Mesenchymal stem cell (in vitro differentiated cells and primary cell): Measurements from ENCODE around the gene GALK1.

Experiments used
- DNase-seq: peaks from one replicate; pipeline ENCODE4 v3.0.0-alpha.2; 2013
- H2AFZ ChIP-seq: one replicate; pipeline ENCODE4 v1.6.1; 2013; ENCODE audit warnings: low read depth, mild to moderate bottlenecking, control low read depth, inconsistent platforms, low read length, moderate library complexity
- H2AK5ac ChIP-seq: 2 replicates; pipeline ENCODE4 v1.6.1; 2013; ENCODE audit warnings: low read length, moderate library complexity, mild to moderate bottlenecking, inconsistent platforms; ENCODE audit not compliant: severe bottlenecking
- H2BK120ac ChIP-seq: one replicate; pipeline ENCODE4 v1.6.1; 2013; ENCODE audit warnings: low read depth, mild to moderate bottlenecking, inconsistent platforms, low read length, moderate library complexity
- H2BK12ac ChIP-seq, 2 experiments: one replicate each; pipeline ENCODE4 v1.6.1; 2013; ENCODE audit warnings: inconsistent platforms in 2 of 2, low read length in 2 of 2, mild to moderate bottlenecking in 2 of 2, moderate library complexity in 2 of 2, control low read depth in 1 of 2
- H2BK15ac ChIP-seq: one replicate; pipeline ENCODE4 v1.6.1; 2013; ENCODE audit warnings: mild to moderate bottlenecking, low read depth, inconsistent platforms; ENCODE audit not compliant: poor library complexity, severe bottlenecking
- H2BK5ac ChIP-seq: 2 replicates; pipeline ENCODE4 v1.6.1; 2013; ENCODE audit warnings: low read depth, mild to moderate bottlenecking, low read length, control low read depth, inconsistent platforms; ENCODE audit not compliant: poor library complexity, severe bottlenecking
- H3K14ac ChIP-seq, 2 experiments: one replicate each; pipeline ENCODE4 v1.6.1; 2013; ENCODE audit warnings: inconsistent platforms in 2 of 2, low read length in 2 of 2, control low read depth in 1 of 2, mild to moderate bottlenecking in 1 of 2, moderate library complexity in 1 of 2
- H3K18ac ChIP-seq, 2 experiments: one replicate each; pipeline ENCODE4 v1.6.1; 2013; ENCODE audit warnings: inconsistent platforms in 2 of 2, low read length in 2 of 2, control low read depth in 1 of 2, low read depth in 1 of 2, mild to moderate bottlenecking in 1 of 2
- H3K23ac ChIP-seq, 2 experiments: one replicate each; pipeline ENCODE4 v1.6.1; 2013; ENCODE audit warnings: inconsistent platforms in 2 of 2, low read length in 2 of 2, mild to moderate bottlenecking in 2 of 2, moderate library complexity in 2 of 2, control low read depth in 1 of 2
- H3K27ac ChIP-seq: 2 replicates; pipeline ENCODE4 v1.5.1; 2013; ENCODE audit warnings: mild to moderate bottlenecking, moderate library complexity, low read length, control low read depth, inconsistent platforms; ENCODE audit not compliant: poor library complexity, severe bottlenecking
- H3K27me3 ChIP-seq, 2 experiments: 2 replicates each; pipeline versions ENCODE4 v1.6.1 to v1.7.0; 2013; ENCODE audit warnings: low read length in 2 of 2, mild to moderate bottlenecking in 2 of 2, moderate library complexity in 2 of 2, control low read depth in 1 of 2, inconsistent platforms in 1 of 2; ENCODE audit not compliant: control insufficient read depth in 1 of 2, insufficient read depth in 1 of 2
- H3K36me3 ChIP-seq, 2 experiments: 2 replicates each; pipeline versions ENCODE4 v1.6.1 to v1.7.0; 2013; ENCODE audit warnings: low read length in 2 of 2, control low read depth in 1 of 2, inconsistent platforms in 1 of 2, low read depth in 1 of 2, mild to moderate bottlenecking in 1 of 2; ENCODE audit not compliant: insufficient read depth in 2 of 2, control insufficient read depth in 1 of 2
- H3K4ac ChIP-seq, 2 experiments: one replicate each; pipeline ENCODE4 v1.6.1; 2013; ENCODE audit warnings: inconsistent platforms in 2 of 2, low read length in 2 of 2, mild to moderate bottlenecking in 2 of 2, moderate library complexity in 2 of 2, control low read depth in 1 of 2, low read depth in 1 of 2
- H3K4me1 ChIP-seq: 2 replicates; pipeline ENCODE4 v1.6.1; 2013; ENCODE audit warnings: low read depth, low read length, control low read depth; ENCODE audit not compliant: control insufficient read depth, insufficient read depth
- H3K4me2 ChIP-seq: 2 replicates; pipeline ENCODE4 v1.6.1; 2013; ENCODE audit warnings: low read length, mild to moderate bottlenecking, inconsistent platforms; ENCODE audit not compliant: poor library complexity, severe bottlenecking
- H3K4me3 ChIP-seq, 2 experiments: 2 replicates each; pipeline versions ENCODE4 v1.5.1 to v1.7.0; 2013; ENCODE audit warnings: low read length in 2 of 2, mild to moderate bottlenecking in 2 of 2, control low read depth in 1 of 2, low read depth in 1 of 2; ENCODE audit not compliant: insufficient read depth in 1 of 2
- H3K79me1 ChIP-seq: replicated peaks from 2 replicates; pipeline ENCODE4 v1.6.1; 2013; ENCODE audit warnings: mild to moderate bottlenecking, control low read depth, low read length, inconsistent platforms; ENCODE audit not compliant: poor library complexity, severe bottlenecking
- H3K9ac ChIP-seq: 2 replicates; pipeline ENCODE4 v1.7.0; 2013; ENCODE audit warnings: mild to moderate bottlenecking, low read length, moderate library complexity
- H3K9me3 ChIP-seq: 2 replicates; pipeline ENCODE4 v1.7.0; 2013; ENCODE audit warnings: mild to moderate bottlenecking, low read length; ENCODE audit not compliant: control insufficient read depth
- H4K8ac ChIP-seq: one replicate; pipeline ENCODE4 v1.6.1; 2013; ENCODE audit warnings: inconsistent platforms, mild to moderate bottlenecking, low read length, moderate library complexity
- H4K91ac ChIP-seq: one replicate; pipeline ENCODE4 v1.6.1; 2013; ENCODE audit warnings: mild to moderate bottlenecking, low read length, inconsistent platforms
- WGBS: methylation state at CpG from one replicate; pipeline ENCODE4 v1.1.7; 2013; ENCODE audit warnings: mixed read lengths; 5-methylcytosine and 5-hydroxymethylcytosine counted together

GALK1 gene

DNA sequence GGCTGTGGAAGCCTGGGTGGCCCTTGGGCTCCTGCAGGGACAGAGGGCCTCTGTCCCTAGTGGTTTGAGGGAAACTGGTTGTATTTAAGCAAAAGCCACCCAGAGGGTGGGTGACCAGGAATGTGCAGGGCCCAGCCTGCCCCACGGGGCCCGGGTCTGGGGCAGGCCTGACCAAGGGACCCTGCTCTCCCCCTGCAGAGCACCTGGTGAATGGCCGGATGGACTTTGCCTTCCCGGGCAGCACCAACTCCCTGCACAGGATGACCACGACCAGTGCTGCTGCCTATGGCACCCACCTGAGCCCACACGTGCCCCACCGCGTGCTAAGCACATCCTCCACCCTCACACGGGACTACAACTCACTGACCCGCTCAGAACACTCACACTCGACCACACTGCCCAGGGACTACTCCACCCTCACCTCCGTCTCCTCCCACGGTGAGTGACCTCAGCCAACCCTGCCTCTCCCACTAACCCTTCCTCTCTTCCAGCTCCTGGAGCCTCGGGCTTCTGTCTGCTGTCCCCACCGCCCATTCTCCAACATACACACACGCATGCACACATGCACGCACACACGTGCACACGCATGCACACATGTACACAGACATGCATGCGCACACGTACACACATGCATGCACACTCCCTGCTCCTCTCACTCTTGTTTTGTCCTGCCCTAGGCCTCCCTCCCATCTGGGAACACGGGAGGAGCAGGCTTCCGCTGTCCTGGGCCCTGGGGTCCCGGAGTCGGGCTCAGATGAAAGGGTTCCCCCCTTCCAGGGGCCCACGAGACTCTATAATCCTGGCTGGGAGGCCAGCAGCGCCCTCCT lies 10.4 kb downstream of the GALK1 start:
- no peak overlapping the region for H3K27ac ChIP-seq
- 90% methylated on average over 27 of the region's 27 CpGs for WGBS

DNA sequence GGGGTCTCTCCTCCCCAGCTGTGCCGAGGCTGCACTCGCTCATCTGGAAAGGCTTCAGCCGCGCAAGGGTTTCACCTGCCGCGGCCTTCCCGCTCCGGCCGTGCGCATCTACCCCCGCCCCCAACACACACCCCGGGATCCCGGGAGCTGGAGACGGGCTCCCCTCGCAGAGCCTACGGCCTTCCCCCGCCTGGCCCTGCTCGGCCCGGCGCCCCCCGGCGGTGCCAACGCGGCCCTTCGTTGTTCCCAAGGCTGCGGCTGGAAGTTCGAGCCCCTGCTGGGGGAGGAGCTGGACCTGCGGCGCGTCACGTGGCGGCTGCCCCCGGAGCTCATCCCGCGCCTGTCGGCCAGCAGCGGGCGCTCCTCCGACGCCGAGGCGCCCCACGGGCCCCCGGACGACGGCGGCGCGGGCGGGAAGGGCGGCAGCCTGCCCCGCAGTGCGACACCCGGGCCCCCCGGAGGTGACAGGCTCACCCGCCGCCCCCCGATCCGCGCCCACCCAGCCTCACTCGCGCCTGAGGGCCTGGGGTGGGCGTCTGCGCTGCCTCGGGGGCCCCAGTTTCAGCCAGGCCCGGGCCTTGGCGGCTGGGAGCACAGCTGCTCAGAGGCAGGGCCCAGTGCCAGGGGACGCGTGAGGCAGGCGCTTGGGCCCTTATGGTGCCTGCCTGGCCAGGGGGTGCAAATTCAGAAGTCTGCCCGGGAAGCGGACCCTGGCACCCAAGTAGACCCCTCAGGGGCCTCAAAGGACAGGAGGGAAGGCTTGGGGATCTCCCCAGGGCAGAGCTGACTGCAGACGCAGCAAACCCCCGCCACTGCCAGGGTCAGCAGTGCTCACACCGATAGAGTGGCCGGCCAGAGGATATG lies 11.2 kb downstream of the GALK1 start:
- Histone ChIP-seq H3K14ac (peak overlapping the region in 1 of 2 experiments; percentile 27), H3K4me2 (peak overlapping the region; percentile 48), H3K36me3 (peaks cover 0 to 98% of the 10 kb centered on the region in 2 experiments), H3K79me1 (peaks cover 9% of the 10 kb centered on the region), H3K9ac (peak overlapping the region; percentile 74), H3K27me3 (peaks cover 0 to 10% of the 10 kb centered on the region in 2 experiments), H3K4me1 (peaks cover 32% of the 10 kb centered on the region), H2BK5ac (no peak overlapping the region), H2AFZ (peak overlapping the region; percentile 32), H3K18ac (peak overlapping the region; percentile 77 to 86), H2BK120ac (peak overlapping the region; percentile 95), H3K23ac (no peak overlapping the region), H2AK5ac (no peak overlapping the region), H3K4ac (peak overlapping the region; percentile 86 to 94), H2BK12ac (peak overlapping the region; percentile 61 to 70), H4K91ac (peak overlapping the region; percentile 94), H3K9me3 (no peaks in the 10 kb centered on the region), H2BK15ac (peak overlapping the region; percentile 94), H4K8ac (peak overlapping the region; percentile 96), H3K27ac (no peak overlapping the region), H3K4me3 (peak overlapping the region in 1 of 2 experiments; percentile 73)
- WGBS, result 34% methylated on average over 28 of the region's 76 CpGs
- peak; percentile 69 for DNase-seq

More for the DNA sequence above, 10.4 kb downstream of the GALK1 start:
- H3K14ac ChIP-seq, result no peak overlapping the region
- H3K9me3 ChIP-seq, result no peaks in the 10 kb centered on the region
- H2BK5ac ChIP-seq, result no peak overlapping the region
- peak overlapping the region in 1 of 2 experiments; percentile 37 for H3K4me3 ChIP-seq
- no peak overlapping the region for H3K4me2 ChIP-seq
- H4K91ac ChIP-seq, result peak overlapping the region; percentile 94
- H2BK12ac ChIP-seq, result peak overlapping the region in 1 of 2 experiments; percentile 70
- peak overlapping the region; percentile 96 for H4K8ac ChIP-seq
- H2AFZ ChIP-seq, result no peak overlapping the region
- no peak overlapping the region for H3K23ac ChIP-seq
- H3K18ac ChIP-seq, result peak overlapping the region; percentile 14 to 86
- peak overlapping the region; percentile 74 for H3K9ac ChIP-seq
- peaks cover 7% of the 10 kb centered on the region for H3K79me1 ChIP-seq
- H3K27me3 ChIP-seq, result peaks cover 0 to 10% of the 10 kb centered on the region in 2 experiments
- H2BK15ac ChIP-seq, result no peak overlapping the region
- H3K4ac ChIP-seq, result peak overlapping the region in 1 of 2 experiments; percentile 86
- no peak overlapping the region for H2BK120ac ChIP-seq
- H3K4me1 ChIP-seq, result peaks cover 33% of the 10 kb centered on the region
- H2AK5ac ChIP-seq, result no peak overlapping the region
- H3K36me3 ChIP-seq, result peaks cover 3 to 97% of the 10 kb centered on the region in 2 experiments
- no peak for DNase-seq

DNA sequence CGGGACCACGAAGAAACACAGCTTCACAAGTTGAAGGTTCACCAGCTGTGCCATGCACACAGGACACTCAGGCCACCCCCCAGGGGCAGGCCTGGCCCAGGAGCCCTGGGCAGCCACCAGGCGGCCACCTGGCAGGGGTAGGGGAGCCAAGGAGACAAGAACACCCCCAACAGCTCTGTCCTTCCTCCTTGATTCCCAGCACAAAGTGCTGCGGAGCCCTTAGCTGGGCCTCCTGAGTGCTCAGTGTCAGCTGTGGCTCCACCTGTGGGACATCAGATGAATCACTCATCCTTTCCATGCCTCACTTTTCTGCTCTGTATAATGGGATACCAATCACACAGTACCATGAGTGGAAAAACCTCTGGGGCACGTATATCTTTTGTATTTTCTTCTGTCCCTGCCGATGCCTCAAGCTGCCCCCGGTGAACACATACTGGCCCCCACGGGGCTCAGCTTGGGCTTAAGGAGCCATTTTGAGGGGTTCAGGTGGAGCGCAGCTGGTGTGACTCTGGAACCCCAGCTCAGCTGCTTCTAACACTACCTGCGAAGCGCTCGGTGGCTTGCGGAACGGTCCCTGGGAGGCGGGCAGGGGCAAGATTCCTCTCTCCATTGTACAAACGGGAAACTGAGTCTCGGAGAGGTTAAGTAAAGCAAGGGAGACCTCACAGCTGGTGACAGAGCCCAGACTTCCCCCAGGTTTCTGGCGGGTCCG lies 12.0 kb downstream of the GALK1 start:
- H2BK5ac ChIP-seq, result no peak overlapping the region
- H2BK12ac ChIP-seq, result peak overlapping the region in 1 of 2 experiments; percentile 35
- H2AK5ac ChIP-seq, result no peak overlapping the region
- peak overlapping the region; percentile 56 to 85 for H3K18ac ChIP-seq
- WGBS, result 80% methylated on average over 19 of the region's 19 CpGs
- H3K79me1 ChIP-seq, result peaks cover 11% of the 10 kb centered on the region
- peaks cover 32% of the 10 kb centered on the region for H3K4me1 ChIP-seq
- no peak overlapping the region for H3K14ac ChIP-seq
- no peaks in the 10 kb centered on the region for H3K9me3 ChIP-seq
- no peak for DNase-seq
- H4K91ac ChIP-seq, result peak overlapping the region; percentile 47
- H2BK120ac ChIP-seq, result no peak overlapping the region
- H3K27me3 ChIP-seq, result peaks cover 0 to 10% of the 10 kb centered on the region in 2 experiments
- peaks cover 0 to 94% of the 10 kb centered on the region in 2 experiments for H3K36me3 ChIP-seq
- no peak overlapping the region for H3K23ac ChIP-seq
- peak overlapping the region in 1 of 2 experiments; percentile 73 for H3K4me3 ChIP-seq
- H2BK15ac ChIP-seq, result peak overlapping the region; percentile 65
- peak overlapping the region; percentile 13 to 69 for H3K4ac ChIP-seq
- no peak overlapping the region for H3K4me2 ChIP-seq
- peak overlapping the region; percentile 74 for H3K9ac ChIP-seq
- H2AFZ ChIP-seq, result no peak overlapping the region
- H4K8ac ChIP-seq, result peak overlapping the region; percentile 94
- no peak overlapping the region for H3K27ac ChIP-seq
